ENCODE data around the gene BUB1. TPM values are rescaled to one million over a fixed set of nuclear protein-coding genes. Genes with fewer than 3 reads are reported as not detected.

The BUB1 gene
- total RNA-seq, 1 experiment from 2014 or later: 80.2 TPM

GRCh38 chr2:110720547-110720946 is 42.7 kb upstream of the BUB1 start:
- TF ChIP-seq CEBPB (IDR thresholded peaks at IDR 0.05; ENCODE audit: low read depth): no peak
- Histone ChIP-seq H3K4me1 (ENCODE audit: control insufficient read depth in 1 of 2, insufficient read depth in 2 of 2, low read length in 2 of 2) (no peaks in the 10 kb centered on the region), H3K27me3 (ENCODE audit: insufficient read depth, low read length) (no peaks in the 10 kb centered on the region), H3K9me2 (ENCODE audit: insufficient read depth) (no peaks in the 10 kb centered on the region), H3K4me3 (replicated peaks in 1 of 2; ENCODE audit: low read depth in 1 of 2, low read length in 2 of 2) (no peak overlapping the region), H3K36me3 (ENCODE audit: control insufficient read depth in 1 of 2, insufficient read depth in 2 of 2, low read length in 2 of 2) (no peaks in the 10 kb centered on the region), H2AFZ (ENCODE audit: low read depth, low read length, poor library complexity, severe bottlenecking) (no peak overlapping the region), H4K20me1 (ENCODE audit: insufficient read depth) (no peaks in the 10 kb centered on the region), H3K4me2 (ENCODE audit: low read length) (no peak overlapping the region), H3K79me2 (ENCODE audit: insufficient read depth, low read length) (no peaks in the 10 kb centered on the region), H3K9ac (ENCODE audit: low read length) (no peak overlapping the region), H3K9me3 (ENCODE audit: control insufficient read depth in 1 of 2, insufficient read depth in 1 of 2, low read depth in 1 of 2, low read length in 2 of 2) (no peaks in the 10 kb centered on the region), H3K27ac (ENCODE audit: low read depth, low read length) (no peak overlapping the region)
- ATAC-seq (no peak), DNase-seq (ENCODE audit: low read depth, low spot score) (no peak)
- POLR2A ChIA-PET: no interaction called here
- RAD21 ChIA-PET (ENCODE audit: low non-redundant PET in 1 of 2, low total read pairs in 2 of 2, uncharacterized antibody in 2 of 2, unreplicated experiment in 2 of 2): no interaction called here
- intact Hi-C loops (cut with micrococcal nuclease): no loop called here
- CTCF ChIA-PET: no interaction called here
- BruUV-seq (replicated peaks): no TSS peak

GRCh38 chr2:110718990-110719389 is 41.1 kb upstream of the BUB1 start:
- no peak overlapping the region for H2AFZ ChIP-seq (ENCODE audit: low read depth, low read length, poor library complexity, severe bottlenecking)
- no peaks in the 10 kb centered on the region for H3K79me2 ChIP-seq (ENCODE audit: insufficient read depth, low read length)
- RAD21 ChIA-PET (ENCODE audit: low non-redundant PET in 1 of 2, low total read pairs in 2 of 2, uncharacterized antibody in 2 of 2, unreplicated experiment in 2 of 2): no interaction called here
- H3K4me1 ChIP-seq (ENCODE audit: control insufficient read depth in 1 of 2, insufficient read depth in 2 of 2, low read length in 2 of 2): no peaks in the 10 kb centered on the region
- H3K4me3 ChIP-seq (replicated peaks in 1 of 2; ENCODE audit: low read depth in 1 of 2, low read length in 2 of 2): no peak overlapping the region
- POLR2A ChIA-PET: no interaction called here
- no peaks in the 10 kb centered on the region for H3K9me2 ChIP-seq (ENCODE audit: insufficient read depth)
- no peak overlapping the region for H3K9ac ChIP-seq (ENCODE audit: low read length)
- no peaks in the 10 kb centered on the region for H3K9me3 ChIP-seq (ENCODE audit: control insufficient read depth in 1 of 2, insufficient read depth in 1 of 2, low read depth in 1 of 2, low read length in 2 of 2)
- H4K20me1 ChIP-seq (ENCODE audit: insufficient read depth): no peaks in the 10 kb centered on the region
- no peaks in the 10 kb centered on the region for H3K36me3 ChIP-seq (ENCODE audit: control insufficient read depth in 1 of 2, insufficient read depth in 2 of 2, low read length in 2 of 2)
- ATAC-seq (no peak), DNase-seq (ENCODE audit: low read depth, low spot score) (no peak)
- intact Hi-C loops (cut with micrococcal nuclease): no loop called here
- no peaks in the 10 kb centered on the region for H3K27me3 ChIP-seq (ENCODE audit: insufficient read depth, low read length)
- TF ChIP-seq SP1 (IDR thresholded peaks at IDR 0.05; ENCODE audit: low read depth) (no peak), CEBPB (IDR thresholded peaks at IDR 0.05; ENCODE audit: low read depth) (no peak), EGR1 (IDR thresholded peaks at IDR 0.05; ENCODE audit: low read depth) (no peak), ZNF274 (IDR thresholded peaks at IDR 0.05; ENCODE audit: low read depth, low read length) (no peak), EZH2 (IDR thresholded peaks at IDR 0.05) (no peak), CTCF (IDR thresholded peaks at IDR 0.05 in 2 of 3, conservative IDR thresholded peaks at IDR 0.05 in 1 of 3; ENCODE audit: borderline replicate concordance in 1 of 3, insufficient read depth in 1 of 3, low read depth in 2 of 3, low read length in 2 of 3) (no peak), ZFX (IDR thresholded peaks at IDR 0.05) (no peak), POLR2AphosphoS5 (IDR thresholded peaks at IDR 0.05; ENCODE audit: low read depth, low read length) (no peak)
- TF ChIP-seq, protein P1, sequence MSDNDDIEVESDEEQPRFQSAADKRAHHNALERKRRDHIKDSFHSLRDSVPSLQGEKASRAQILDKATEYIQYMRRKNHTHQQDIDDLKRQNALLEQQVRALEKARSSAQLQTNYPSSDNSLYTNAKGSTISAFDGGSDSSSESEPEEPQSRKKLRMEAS (IDR thresholded peaks at IDR 0.05): no peak
- TF ChIP-seq, protein P2, sequence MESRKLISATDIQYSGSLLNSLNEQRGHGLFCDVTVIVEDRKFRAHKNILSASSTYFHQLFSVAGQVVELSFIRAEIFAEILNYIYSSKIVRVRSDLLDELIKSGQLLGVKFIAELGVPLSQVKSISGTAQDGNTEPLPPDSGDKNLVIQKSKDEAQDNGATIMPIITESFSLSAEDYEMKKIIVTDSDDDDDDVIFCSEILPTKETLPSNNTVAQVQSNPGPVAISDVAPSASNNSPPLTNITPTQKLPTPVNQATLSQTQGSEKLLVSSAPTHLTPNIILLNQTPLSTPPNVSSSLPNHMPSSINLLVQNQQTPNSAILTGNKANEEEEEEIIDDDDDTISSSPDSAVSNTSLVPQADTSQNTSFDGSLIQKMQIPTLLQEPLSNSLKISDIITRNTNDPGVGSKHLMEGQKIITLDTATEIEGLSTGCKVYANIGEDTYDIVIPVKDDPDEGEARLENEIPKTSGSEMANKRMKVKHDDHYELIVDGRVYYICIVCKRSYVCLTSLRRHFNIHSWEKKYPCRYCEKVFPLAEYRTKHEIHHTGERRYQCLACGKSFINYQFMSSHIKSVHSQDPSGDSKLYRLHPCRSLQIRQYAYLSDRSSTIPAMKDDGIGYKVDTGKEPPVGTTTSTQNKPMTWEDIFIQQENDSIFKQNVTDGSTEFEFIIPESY (IDR thresholded peaks at IDR 0.05; ENCODE audit: extremely low read depth, insufficient replicate concordance, low read length): no peak
- no peak overlapping the region for H3K4me2 ChIP-seq (ENCODE audit: low read length)
- H3K27ac ChIP-seq (ENCODE audit: low read depth, low read length): no peak overlapping the region
- CTCF ChIA-PET: no interaction called here
- no TSS peak for BruUV-seq (replicated peaks)
